Activated T-cell treated with anti-CD3 and anti-CD28 coated beads, Interleukin-2, amount 50 U/mL, for 48 hours (primary cell): ENCODE measurements around the gene FAM13C.
"Not testable (repeated sequence)": the region's sequence is repeated elsewhere in the genome, so short reads cannot be mapped to it uniquely, and the experiment has no call there.

ENCODE experiments used
- DNase-seq, 2 experiments: peaks; one replicate each; pipeline ENCODE4 v3.0.0-alpha.2; 2020

Gene FAM13C

DNA sequence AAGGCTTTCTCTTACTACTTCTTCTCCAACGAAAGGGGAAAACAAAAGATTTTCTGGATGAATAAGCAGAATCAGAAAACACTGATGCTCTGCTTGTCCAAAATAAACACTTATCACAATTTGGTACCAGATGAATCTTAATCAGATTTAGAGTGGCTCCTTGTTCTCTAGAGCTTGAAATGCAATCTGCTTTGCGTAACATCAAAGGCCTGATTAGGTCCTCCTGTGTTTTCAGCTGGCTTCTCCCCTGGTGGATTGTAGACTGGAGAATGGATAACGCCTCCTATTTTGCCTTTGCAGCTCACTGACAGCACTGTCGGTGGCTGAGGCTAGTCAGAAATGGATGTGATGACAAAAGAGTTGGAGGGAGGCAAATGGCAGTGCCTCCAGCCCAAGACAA, 91.2 kb downstream of the FAM13C start:
- DNase-seq: no peak

DNA sequence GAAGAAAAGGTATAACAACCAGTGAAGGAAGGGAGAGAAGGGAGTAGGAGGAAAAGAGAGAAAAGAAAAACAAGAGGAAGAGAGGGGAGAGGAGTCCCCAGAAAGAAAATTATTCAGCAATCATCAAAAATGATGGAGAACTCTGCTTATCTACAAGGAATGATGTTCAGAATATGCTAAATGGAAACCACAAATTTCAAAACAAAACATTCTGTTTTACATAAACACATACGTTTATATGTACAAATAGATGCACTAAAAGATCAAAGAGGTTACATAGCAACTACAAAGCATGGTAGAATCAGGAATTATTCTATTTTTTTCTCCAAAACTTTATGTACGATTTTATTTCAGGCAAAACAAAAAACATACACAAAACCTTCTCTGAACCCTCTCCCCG, 91.9 kb downstream of the FAM13C start:
- DNase-seq: no peak

DNA sequence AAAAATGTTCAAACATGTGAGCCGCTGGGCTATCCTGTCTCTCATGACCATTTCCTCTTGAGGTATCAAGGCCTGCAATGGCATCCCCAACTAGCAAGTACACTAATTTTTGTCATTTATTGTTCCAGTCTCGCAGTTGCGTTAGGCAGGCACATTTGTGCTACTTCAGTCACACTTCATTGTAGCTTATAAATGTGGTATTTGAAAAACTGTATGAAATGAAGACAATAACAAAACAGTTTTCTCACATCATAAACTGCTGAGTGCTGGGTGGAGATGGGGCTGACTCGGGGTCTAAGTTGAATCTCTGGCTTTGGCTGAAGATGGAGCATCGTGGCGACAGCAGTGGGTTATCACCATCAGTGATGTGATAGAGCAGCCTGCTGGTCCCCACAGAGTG, 92.7 kb downstream of the FAM13C start:
- no peak for DNase-seq

DNA sequence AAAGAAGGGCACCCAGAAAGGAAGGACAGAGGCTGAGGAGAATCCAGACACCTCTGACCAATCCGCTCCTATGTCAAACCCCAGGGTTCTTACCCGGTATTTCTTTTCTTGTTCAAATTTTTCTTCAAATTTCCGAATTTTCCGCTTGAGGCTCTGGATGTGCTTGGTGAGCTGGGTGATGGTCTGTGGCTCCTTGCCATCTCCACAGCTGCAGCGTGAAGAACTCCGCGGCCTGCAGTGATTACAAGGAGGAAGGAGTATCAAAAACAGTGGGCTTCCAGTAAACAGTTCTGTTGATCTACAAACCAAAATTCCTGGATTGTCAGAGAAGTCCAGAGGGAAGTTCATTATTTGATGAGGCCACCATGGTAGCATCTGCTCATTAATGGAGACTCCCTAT, 93.9 kb downstream of the FAM13C start:
- no peak for DNase-seq

DNA sequence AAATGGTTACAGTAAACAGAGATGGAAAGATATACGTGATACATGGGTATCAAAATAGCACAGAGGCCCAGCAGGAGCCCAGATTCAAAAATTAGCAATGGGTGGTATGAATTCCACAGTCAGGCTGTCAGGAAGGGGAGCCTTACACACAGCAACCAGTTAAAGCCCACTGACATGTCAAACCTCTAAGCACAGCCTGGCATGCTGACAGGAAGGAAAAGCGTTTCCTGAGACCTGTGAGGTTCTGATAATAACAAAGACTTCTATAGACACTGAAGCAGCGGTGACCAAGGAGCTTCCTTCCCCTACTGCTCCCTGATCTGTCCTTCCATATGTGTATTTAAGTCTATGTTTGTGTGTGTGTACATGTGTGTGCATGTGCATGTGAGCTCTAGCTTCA, 96.0 kb downstream of the FAM13C start:
- no peak for DNase-seq

DNA sequence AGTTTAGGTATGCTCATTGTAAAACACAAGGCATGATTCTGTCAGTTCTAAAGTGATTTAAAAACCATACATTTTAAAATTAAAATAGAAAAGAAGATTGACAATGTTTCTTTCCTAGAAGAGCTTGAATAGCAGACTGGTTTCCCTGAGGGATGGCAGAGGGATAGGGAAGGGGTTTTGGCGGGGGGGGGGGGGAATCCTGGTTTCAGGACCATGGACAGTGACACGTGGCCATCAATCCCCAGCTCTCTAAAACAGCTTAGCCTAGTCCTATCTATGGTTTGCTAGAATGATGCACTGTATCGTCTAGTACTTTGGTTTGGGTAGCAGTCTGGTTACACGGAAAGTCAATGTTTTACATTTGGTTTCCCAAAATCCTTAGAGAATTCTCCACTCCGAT, 97.2 kb downstream of the FAM13C start:
- DNase-seq: no peak

DNA sequence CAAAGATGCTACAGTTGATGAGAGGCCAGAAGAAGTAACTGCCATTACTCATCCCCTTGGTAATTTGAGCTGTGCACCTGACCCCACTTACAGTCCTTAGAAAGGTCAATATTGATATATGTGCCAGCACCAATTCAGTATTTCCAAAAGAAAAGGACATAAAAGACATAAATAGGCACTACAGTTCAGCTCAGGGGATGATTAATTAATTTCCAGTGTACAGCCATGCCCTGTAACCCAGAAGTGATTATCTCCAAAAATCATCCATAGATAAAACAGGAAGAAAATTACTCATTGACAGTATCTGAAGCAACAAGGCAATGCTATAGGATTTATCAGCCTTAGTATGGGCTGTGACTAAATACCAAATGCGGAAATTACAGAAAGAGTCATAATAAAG, 103.5 kb downstream of the FAM13C start:
- DNase-seq: no peak

DNA sequence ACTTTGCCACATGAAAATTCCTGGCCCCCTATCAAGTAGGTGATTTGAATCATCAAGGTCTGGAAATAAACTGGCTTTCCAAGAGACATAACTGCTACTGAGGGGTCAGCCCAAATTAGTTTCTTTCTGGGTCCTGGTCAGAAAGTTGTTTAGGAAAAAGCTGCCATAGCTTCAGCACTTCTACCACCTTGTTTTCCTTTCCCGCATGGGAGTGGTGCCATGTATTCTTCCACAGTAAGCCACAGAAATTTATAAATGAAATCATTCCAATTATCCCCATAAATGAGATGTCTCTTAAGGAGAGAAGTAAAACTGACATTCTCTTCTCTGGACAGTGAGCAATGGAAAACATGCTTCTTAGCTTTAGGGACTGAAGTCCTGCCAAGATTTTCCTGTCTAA, 105.1 kb downstream of the FAM13C start:
- no peak for DNase-seq

DNA sequence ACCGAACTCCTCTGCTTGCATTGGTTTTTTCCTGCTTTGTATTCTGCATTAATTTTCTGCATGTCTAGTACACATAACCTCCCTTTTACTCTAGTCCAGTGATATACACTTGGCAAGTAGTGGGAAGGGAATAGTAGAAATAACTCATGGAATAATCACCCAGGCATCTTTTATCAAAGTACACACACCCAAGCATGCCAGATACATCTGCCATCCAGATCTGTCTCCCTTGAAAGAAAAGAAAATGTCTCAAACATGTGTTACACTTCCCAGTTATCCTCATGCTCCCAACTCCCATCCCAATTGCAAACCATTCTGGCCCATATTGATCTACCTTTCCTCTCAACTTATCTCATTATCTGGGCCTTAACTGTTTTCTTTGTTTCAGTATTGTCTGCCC, 106.9 kb downstream of the FAM13C start:
- DNase-seq: no peak

DNA sequence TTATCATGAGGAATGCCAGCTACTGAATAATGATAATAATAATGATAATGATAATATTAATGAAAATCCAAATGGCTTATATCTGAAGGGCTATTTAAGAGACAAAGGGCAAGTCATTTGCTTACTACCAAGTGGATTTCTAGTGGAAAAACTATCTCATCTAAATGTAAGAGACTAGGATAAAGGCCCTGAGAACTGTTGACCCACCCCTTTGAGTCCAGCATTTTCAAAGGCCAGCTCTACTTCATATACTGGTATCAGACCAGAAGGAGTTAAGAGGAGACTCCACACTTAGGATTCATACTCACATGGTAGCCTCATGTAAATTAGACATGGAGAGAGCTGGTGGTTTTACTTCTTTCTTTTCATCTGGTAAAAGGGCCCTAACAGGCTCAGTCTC, 109.9 kb downstream of the FAM13C start:
- DNase-seq: no peak

DNA sequence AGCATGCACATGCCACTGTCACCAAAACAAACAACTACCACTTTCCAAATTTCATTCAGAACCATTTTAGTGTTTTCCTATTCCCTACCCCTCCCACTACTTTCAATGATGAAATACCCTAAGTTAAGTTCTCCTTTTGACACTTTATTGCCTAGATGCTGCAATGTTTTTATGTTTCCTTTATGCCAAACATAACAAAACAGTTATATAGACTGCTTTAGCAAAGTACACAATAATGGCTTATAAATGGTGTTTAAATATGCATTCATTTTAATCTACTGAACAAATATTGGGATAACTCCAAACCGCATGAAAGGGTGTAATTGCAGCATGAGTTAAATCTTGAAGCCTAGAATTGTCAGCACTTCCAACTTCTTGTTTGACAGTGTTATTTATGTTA, 116.7 kb downstream of the FAM13C start:
- DNase-seq: no peak

DNA sequence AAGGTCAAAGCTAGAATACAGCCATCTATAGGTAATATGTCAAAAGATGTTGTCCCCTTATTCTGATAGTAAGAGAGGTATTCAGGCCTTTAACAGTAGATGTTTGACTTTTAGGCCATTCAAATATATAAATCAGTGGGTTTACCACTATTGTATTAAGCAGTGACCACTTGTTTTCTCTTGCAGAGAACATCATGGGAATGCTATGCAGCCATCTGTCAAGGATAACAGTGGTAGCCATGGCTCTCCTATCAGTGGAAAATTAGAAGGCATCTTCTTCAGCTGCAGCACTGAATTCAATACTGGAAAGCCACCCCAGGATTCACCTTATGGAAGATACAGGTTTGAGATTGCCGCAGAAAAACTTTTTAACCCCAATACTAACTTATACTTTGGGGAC, 117.5 kb downstream of the FAM13C start:
- DNase-seq: no peak

DNA sequence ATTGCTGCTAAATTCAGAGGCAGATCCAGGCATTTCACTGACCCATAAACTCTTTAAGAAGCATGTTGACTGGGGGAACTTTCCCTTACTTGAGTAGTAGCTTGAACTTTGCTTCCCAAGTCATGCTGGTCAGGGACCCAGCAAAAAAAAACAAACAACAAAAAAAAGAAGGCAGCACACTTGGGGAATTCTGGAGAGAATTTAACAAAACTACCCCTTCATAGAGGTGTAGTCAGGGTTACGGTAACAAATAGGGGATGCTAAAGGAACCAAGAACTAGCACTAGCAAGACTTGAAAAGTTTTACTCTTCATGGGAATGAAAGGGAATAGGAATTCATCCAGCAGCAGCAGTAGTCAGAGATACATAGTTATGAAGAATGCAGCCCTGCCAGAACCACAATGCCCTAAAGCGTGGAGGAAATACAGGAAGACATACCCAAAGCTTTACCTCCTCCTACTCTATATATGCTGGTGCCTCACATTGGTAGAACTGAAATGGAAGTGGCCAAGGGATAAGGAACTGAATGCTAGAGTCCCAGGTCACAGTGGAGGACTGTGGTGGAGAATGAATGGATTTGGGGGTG, 118.6 kb downstream of the FAM13C start:
- DNase-seq: no peak

DNA sequence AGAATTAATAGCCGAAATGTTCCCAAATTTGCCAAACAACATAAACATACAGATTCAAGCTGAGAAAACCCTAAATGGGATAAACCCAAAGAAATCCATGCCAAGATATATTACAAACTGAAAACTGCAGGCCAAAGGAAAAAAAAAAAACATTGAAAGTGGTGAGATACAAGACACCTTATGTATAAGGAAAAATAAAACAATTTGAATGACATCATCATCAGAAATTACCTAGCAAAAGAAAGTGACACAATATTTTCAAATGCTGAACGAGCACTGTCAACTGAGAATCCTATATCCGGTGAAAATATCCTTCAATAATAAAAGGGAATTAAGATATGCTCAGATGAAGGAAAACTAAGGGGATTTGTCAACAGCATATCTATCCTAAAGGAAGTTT, 119.4 kb downstream of the FAM13C start:
- no peak for DNase-seq

DNA sequence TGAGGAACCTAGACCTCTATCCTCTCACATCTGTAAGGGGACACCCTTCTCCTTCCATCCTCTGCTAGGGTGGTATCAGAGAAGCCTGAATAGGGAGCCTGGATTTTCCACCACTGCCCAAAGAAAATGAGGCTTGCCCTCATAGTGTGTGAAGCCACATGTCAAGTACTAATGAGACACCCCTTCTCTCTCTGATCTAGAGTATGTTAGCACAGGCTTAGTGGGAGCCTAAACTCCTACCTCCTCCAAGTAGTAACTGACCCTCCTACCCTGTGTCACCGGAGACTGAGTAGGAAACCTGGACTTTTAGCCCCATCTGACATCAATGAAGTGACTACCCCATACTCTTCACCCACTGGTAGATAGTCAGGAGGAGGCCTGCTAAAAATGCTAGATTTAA, 120.3 kb downstream of the FAM13C start:
- no peak for DNase-seq

DNA sequence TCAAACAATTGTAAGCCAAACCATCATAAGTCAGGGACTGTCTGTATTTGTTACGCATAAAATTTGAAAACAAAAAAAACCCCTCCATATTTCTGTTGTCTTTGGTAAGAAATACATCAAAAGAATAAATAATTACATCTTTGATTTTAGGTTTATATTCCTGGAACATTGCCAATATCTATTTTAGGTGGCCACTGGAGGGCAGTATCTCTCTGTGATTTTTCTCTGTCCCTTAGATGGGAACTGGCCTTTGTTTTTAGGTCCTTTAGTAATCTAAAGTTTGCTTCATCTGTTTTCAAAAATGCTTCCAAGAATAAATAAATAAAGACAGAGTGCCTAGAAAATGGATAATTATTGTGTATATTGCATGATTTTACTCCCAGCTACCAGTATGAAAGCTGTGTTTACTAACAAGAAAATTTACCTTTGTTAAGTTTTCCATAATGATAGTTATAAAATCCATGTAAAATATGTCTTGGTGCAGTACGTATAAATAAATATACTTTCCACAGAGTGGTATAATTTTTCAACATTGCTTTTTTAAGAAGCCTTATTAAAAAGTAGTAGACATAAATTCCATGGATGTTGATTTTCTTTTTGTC, 121.7 kb downstream of the FAM13C start:
- DNase-seq: no peak

DNA sequence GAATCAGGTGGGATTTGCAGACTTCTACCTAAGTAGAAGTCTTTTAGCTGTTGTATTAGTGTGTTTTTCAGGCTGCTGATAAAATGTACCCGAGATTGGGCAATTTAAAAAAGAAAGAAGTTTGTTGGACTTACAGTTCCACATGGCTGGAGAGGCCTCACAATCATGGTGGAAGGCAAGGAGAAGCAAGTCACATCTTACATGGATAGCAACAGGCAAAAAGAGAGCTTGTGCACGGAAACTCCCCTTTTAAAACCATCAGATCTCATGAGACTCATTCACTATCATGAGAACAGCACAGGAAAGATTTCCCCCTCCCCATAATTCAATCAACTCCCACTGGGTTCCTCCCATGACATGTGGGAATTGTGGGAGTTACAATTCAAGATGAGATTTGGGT, 123.2 kb downstream of the FAM13C start:
- not testable (repeated sequence) for DNase-seq

DNA sequence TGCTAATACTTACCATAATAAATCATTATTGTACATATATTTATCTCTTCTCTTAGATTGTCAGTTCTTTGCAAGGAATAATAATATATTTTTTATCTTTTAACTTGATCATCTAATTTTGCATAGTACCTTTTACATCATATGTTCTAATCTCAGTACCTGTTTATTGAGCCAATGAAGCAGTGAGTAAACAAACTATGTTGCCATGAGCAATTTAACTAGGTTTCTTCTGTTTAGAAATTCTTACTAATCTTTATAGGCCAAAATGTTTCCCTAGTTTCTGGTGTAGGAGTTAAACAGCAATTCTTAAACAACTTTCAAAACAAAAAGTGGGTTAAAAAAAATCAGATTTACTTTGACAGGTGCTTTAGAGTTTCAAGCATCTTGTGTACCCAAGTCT, 124.6 kb downstream of the FAM13C start:
- no peak for DNase-seq

DNA sequence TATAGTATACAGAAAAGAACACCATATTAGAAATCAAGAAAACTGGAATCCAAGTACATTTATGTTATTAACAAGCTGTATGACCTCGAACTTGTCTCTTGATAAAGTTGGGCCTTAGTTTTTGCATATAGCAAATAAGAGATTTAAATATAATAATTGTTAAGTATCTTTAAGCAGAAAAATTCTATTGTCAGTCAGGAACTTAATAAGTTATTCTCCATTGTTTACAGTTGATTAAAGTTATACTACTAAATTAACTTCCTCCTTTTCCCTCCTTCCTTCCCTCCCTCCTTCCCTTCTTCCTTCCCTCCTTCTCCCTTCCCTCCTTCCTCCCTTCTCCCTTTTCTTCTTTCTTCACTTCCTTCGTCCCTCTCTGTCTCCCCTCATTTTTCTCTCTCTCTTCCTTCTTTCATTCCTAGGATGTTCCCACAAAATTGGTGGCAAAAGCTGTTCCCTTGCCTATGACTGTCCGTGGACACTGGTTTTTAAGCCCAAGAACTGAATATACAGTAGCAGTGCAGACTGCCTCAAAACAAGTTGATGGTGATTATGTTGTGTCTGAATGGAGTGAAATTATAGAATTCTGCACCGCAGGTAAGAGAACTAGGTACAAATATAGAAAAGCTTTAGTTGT, 126.2 kb downstream of the FAM13C start:
- no peak for DNase-seq

DNA sequence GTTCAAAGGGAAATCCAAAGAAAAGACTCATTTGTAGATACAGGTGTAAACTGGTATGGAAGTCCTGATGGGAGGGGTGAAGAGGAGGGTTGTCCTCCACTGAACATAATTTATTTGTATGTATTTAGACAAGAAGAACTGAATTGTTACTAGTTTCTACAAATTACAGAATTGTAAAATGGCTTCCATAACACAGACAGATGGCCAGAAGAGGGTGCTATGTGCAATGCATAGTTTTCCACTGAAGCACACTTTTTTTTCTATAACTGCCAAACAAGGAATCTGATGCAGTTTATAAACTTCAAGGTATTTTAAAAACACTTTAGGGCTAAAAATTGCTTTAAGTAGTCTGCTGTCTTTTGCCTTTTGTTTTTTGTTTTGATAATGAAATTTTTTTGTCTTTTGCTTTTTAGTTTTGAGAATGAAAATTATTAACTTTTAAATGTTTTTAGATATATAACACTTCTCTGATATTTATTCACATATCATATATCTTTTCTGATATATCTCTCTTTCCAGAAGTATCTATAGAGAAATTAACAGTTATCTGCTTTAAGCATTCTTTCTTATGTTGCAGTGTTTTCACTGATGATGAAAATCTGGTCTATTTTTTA, 127.4 kb downstream of the FAM13C start:
- no peak for DNase-seq

DNA sequence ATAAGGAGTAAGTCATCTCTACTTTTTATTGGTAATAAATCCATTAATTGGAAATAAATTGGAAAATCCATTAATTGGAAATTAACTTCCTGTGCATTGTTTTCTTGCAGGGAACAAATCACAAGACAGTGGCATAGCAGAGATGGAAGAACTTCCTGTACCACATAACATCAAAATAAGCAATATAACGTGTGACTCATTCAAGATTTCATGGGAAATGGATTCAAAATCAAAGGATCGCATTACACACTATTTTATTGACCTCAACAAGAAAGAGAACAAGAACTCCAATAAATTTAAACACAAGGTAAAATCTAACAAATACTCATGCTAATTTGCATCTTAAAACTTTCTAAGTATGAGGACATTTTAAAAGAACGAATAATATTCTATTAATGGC, 128.2 kb downstream of the FAM13C start:
- DNase-seq: no peak

DNA sequence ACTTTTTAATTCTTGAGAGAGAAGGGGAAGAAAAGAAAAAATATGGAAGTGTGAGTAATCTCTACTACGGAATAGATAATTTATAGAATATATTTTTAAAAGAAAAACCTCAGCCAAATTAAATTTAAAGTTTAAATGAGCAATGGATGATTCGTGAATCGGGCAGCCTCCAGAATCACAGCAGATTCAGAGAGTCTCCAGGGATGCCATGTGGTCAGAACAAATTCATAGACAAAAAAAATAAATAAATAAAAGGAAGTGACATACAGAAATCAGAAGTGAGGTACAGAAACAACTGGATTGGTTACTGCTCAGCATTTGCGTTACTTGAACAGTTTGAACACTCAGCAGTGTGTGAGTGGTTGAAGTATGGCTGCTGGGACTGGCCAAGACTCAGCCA, 132.9 kb downstream of the FAM13C start:
- DNase-seq: no peak

DNA sequence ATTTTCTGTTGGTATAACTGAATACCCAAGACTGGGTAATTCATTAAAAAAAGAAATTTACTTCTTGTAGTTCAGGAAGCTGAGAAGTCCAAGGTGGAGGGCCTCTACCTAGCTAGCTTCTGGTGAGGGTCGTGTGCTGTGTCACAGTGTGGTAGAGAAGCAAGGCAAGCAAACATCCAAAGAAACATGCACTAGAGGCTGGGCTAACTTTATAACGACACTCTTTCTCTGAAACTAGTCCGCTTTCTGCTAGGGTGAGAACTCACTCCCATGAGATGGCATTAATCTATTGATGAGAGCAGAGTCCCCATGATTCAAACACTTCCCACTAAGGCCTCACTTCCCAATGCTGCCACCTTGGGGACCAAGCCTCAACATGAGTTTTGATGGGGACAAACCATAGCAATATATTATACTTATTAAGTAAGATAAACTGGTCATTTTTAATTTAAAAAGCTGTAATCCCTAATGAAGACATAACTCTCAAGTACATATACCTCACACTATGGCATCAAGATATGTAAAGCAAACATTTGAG, 135.1 kb downstream of the FAM13C start:
- no peak for DNase-seq

DNA sequence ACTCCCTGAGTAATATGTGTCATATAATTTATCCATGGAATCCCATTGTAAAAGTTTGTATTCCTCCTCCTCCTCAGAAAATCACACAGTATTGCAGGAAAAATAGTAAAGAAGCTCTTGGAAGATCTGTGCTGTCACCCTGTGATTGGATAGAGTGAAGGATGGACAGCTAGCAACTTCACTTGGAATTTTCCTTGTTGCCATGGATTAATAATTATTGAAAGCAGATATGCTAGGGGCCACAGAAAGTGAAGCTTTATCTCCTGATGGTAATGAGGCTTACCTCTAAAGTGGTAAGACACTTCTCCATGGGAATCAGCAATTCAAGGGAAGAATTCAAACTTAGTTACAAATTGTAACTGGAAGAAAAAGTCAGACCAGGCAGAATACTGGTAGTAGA, 137.1 kb downstream of the FAM13C start:
- no peak for DNase-seq
